A549 (cell line): ENCODE results near the gene ITPRIP. TPM values are rescaled to one million over a fixed set of nuclear protein-coding genes. Genes with fewer than 3 reads are reported as not detected.
A peak's percentile ranks its signal among the peaks of the same experiment; 100 is the strongest.

ENCODE experiments used
- ATAC-seq, 2 experiments: fragments of 200-7000 bp in 1 of 2; fragments of >200 bp in 1 of 2; cut with Nextera tagmentation in 1 of 2; cut with Tn5 transposase in 1 of 2; 3 replicates each; pipeline versions ENCODE4 v1.8.0 to v1.9.1; 2018 to 2020; ENCODE audit warnings: mild to moderate bottlenecking in 1 of 2, moderate library complexity in 1 of 2
- CTCF ChIA-PET: fragments of 300-600 bp; sonication (Branson Sonifier 250); formaldehyde crosslinking; extraction: SDS; loops from one replicate; lab custom pipeline; 2021; ENCODE audit warnings: antibody characterized with exemption, inconsistent platforms; lab: Yijun Ruan, JAX
- POLR2A ChIA-PET: fragments of 350-600 bp; formaldehyde crosslinking; extraction: SDS; loops from one replicate; lab custom pipeline; 2021; ENCODE audit warnings: antibody characterized with exemption, inconsistent platforms; lab: Yijun Ruan, JAX
- DNase-seq, 2 experiments: peaks; one replicate each; pipeline versions ENCODE4 v3.0.0 to v3.0.0-alpha.2; 2011 to 2016; ENCODE audit warnings: low read depth in 1 of 2, low spot score in 1 of 2
- FAIRE-seq: peaks from 2 replicates; lab custom pipeline; 2011; peaks lifted over from hg19 to GRCh38; lab: Jason Lieb, UNC
- H3K27ac ChIP-seq, 2 experiments: fragments of >200 bp; sonication (Bioruptor Twin); formaldehyde crosslinking; 3 replicates each; pipeline ENCODE4 v1.5.1; 2016 to 2017
- H3K4me1 ChIP-seq: fragments of >200 bp; sonication (Bioruptor Twin); formaldehyde crosslinking; 3 replicates; pipeline ENCODE4 v1.6.1; 2016
- H3K4me2 ChIP-seq: fragments of >200 bp; sonication (Bioruptor Twin); formaldehyde crosslinking; 3 replicates; pipeline ENCODE4 v1.6.1; 2016
- H3K4me3 ChIP-seq: fragments of >200 bp; sonication (Bioruptor Twin); formaldehyde crosslinking; 3 replicates; pipeline ENCODE4 v1.5.1; 2016
- H3K9me3 ChIP-seq: fragments of >200 bp; sonication (Bioruptor Twin); formaldehyde crosslinking; 3 replicates; pipeline ENCODE4 v1.6.1; 2016
- BHLHE40 ChIP-seq: IDR thresholded peaks from 2 replicates; pipeline ENCODE4 v1.6.1; 2012; ENCODE audit warnings: low read depth, low read length, inconsistent platforms
- CHD2 ChIP-seq: fragments of 150-350 bp; IDR thresholded peaks from 2 replicates; pipeline ENCODE4 v1.6.1; 2014; ENCODE audit warnings: low read length; ENCODE audit not compliant: partially characterized antibody
- CHD4 ChIP-seq: fragments of 200-600 bp; sonication (generic); IDR thresholded peaks from 2 replicates; pipeline ENCODE4 v1.6.1; 2016; ENCODE audit warnings: antibody characterized with exemption, mild to moderate bottlenecking, borderline replicate concordance
- CTCF ChIP-seq: fragments of >200 bp; sonication (Bioruptor Twin); formaldehyde crosslinking; IDR thresholded peaks from 3 replicates; pipeline ENCODE4 v1.5.1; 2016
- HDAC2 ChIP-seq: fragments of 200-600 bp; sonication (generic); IDR thresholded peaks from 2 replicates; pipeline ENCODE4 v1.6.1; 2016
- HOXA7 ChIP-seq: fragments of 250-450 bp; sonication (Bioruptor Pico); IDR thresholded peaks from 2 replicates; pipeline ENCODE4 v1.5.0; 2020; ENCODE audit warnings: mild to moderate bottlenecking, moderate library complexity
- JUN ChIP-seq, 2 experiments: fragments of >200 bp; sonication (Bioruptor Twin); formaldehyde crosslinking; IDR thresholded peaks; 2 replicates in 1 of 2; 3 replicates in 1 of 2; pipeline ENCODE4 v1.6.1; 2016 to 2017
- KDM5A ChIP-seq: fragments of 200-600 bp; sonication (generic); IDR thresholded peaks from 2 replicates; pipeline ENCODE4 v1.6.1; 2016; ENCODE audit warnings: antibody characterized with exemption, mild to moderate bottlenecking
- MAZ ChIP-seq: fragments of 150-350 bp; IDR thresholded peaks from 2 replicates; pipeline ENCODE4 v1.6.1; 2014; ENCODE audit warnings: antibody characterized with exemption, low read depth, low read length, borderline replicate concordance
- RAD21 ChIP-seq, 2 experiments: fragments of >200 bp in 1 of 2; sonication (Bioruptor Twin) in 1 of 2; formaldehyde crosslinking in 1 of 2; IDR thresholded peaks in 1 of 2; conservative IDR thresholded peaks in 1 of 2; 2 replicates in 1 of 2; 3 replicates in 1 of 2; pipeline ENCODE4 v1.6.1; 2012 to 2018; ENCODE audit warnings: inconsistent platforms in 1 of 2
- RARB ChIP-seq: fragments of 250-450 bp; sonication (Bioruptor Pico); IDR thresholded peaks from 2 replicates; pipeline ENCODE4 v1.8.0; 2021; ENCODE audit warnings: mild to moderate bottlenecking, moderate library complexity
- RFX5 ChIP-seq: fragments of 450-650 bp; IDR thresholded peaks from 2 replicates; pipeline ENCODE4 v1.7.1; 2014; ENCODE audit warnings: antibody characterized with exemption, mild to moderate bottlenecking, moderate library complexity
- SMC3 ChIP-seq: fragments of >200 bp; sonication (Bioruptor Twin); formaldehyde crosslinking; IDR thresholded peaks from 3 replicates; pipeline ENCODE4 v1.6.1; 2018; ENCODE audit warnings: inconsistent platforms
- USF2 ChIP-seq: fragments of 450-650 bp; IDR thresholded peaks from 2 replicates; pipeline ENCODE4 v1.6.1; 2014; ENCODE audit warnings: antibody characterized with exemption
- ZFP36 ChIP-seq: fragments of 450-650 bp; IDR thresholded peaks from 2 replicates; pipeline ENCODE4 v1.6.1; 2014; ENCODE audit warnings: borderline replicate concordance; ENCODE audit not compliant: partially characterized antibody
- ZSCAN20 ChIP-seq: fragments of 250-450 bp; sonication (Bioruptor Pico); IDR thresholded peaks from 2 replicates; pipeline ENCODE4 v1.8.0; 2022; ENCODE audit warnings: mild to moderate bottlenecking, moderate library complexity
- WGBS: methylation state at CpG from one replicate; pipeline ENCODE4 v1.1.6; 2017; ENCODE audit errors: missing lambda C conversion rate; 5-methylcytosine and 5-hydroxymethylcytosine counted together
- polyA plus RNA-seq, 4 experiments: library from polyadenylated mRNA; depleted of rRNA in 3 of 4; stranded (reverse); fragments of >200 nt; fragmentation: RNase III in 1 of 4; extraction: RNeasy Plus Mini Kit Qiagen cat#74134 plus additional on column Dnase treatment in 1 of 4; gene quantifications; 2 replicates in 3 of 4; 3 replicates in 1 of 4; pipeline ENCODE4 v1.2.3, GENCODE V29; 2011 to 2017
- TF ChIP-seq, protein P1 (sequence below): IDR thresholded peaks from 2 replicates; pipeline ENCODE4 v1.6.1; 2012
- TF ChIP-seq, protein P2 (sequence below): IDR thresholded peaks from 2 replicates; pipeline ENCODE4 v1.6.1; 2012; ENCODE audit warnings: low read depth, borderline replicate concordance
- TF ChIP-seq, protein P3 (sequence below): fragments of 250-450 bp; sonication (Bioruptor Pico); IDR thresholded peaks from 2 replicates; pipeline ENCODE4 v1.5.0; 2020; ENCODE audit warnings: low read depth, mild to moderate bottlenecking, moderate library complexity

The ITPRIP gene
- polyA plus RNA-seq, 2 of the 4 experiments (the other 2 are of a cell fraction), result 14.8 to 21.0 TPM

- WGBS, result 39% methylated on average over 42 of the region's 42 CpGs
- peak overlapping the region; percentile 35 for H3K4me3 ChIP-seq
- peak; percentile 97 for ATAC-seq
- peak; percentile 57 to 80 for DNase-seq
- H3K4me2 ChIP-seq, result peak overlapping the region; percentile 67
- H3K9me3 ChIP-seq, result no peaks in the 10 kb centered on the region
- TF ChIP-seq CTCF (peak; percentile 83), JUN (IDR thresholded peaks at IDR 0.05) (no peak), ZFP36 (no peak), RAD21 (conservative IDR thresholded peaks at IDR 0.05 in 1 of 2, IDR thresholded peaks at IDR 0.05 in 1 of 2) (peak; percentile 48 to 71; a peak in 4 of 5 replicates), SMC3 (peak; percentile 88), HOXA7 (CRISPR knock-in tag) (no peak)
- TF ChIP-seq, protein P1, sequence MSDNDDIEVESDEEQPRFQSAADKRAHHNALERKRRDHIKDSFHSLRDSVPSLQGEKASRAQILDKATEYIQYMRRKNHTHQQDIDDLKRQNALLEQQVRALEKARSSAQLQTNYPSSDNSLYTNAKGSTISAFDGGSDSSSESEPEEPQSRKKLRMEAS, result peak; percentile 51; the same call in 1 of the 2 replicates
- TF ChIP-seq, protein P2, sequence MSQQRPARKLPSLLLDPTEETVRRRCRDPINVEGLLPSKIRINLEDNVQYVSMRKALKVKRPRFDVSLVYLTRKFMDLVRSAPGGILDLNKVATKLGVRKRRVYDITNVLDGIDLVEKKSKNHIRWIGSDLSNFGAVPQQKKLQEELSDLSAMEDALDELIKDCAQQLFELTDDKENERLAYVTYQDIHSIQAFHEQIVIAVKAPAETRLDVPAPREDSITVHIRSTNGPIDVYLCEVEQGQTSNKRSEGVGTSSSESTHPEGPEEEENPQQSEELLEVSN, result 0 out of 2 replicates have a peak, but pooled peaks have one; percentile 25
- peak overlapping the region; percentile 29 to 76; a peak in 5 of 6 replicates for H3K27ac ChIP-seq
- H3K4me1 ChIP-seq, result peaks cover 5% of the 10 kb centered on the region; the same call in 1 of the 3 replicates
- CTCF ChIA-PET, result interaction anchor here (0.7 to 11.8 kb wide), 32 partner anchors 9 to 387 kb away, joined by 3 to 260 read pairs (median 4); partner anchors contain the start of genes CFAP58 and ITPRIP
- POLR2A ChIA-PET, result interaction anchor here (0.7 to 1.3 kb wide), 5 partner anchors 9 to 153 kb away, joined by 3 to 6 read pairs (median 3); partner anchors contain the start of genes GSTO1, ITPRIP and SFR1
- no peak for FAIRE-seq
Measured at GRCh38 chr10:104274762-104275721, 63.2 kb downstream of the ITPRIP start.

DNA sequence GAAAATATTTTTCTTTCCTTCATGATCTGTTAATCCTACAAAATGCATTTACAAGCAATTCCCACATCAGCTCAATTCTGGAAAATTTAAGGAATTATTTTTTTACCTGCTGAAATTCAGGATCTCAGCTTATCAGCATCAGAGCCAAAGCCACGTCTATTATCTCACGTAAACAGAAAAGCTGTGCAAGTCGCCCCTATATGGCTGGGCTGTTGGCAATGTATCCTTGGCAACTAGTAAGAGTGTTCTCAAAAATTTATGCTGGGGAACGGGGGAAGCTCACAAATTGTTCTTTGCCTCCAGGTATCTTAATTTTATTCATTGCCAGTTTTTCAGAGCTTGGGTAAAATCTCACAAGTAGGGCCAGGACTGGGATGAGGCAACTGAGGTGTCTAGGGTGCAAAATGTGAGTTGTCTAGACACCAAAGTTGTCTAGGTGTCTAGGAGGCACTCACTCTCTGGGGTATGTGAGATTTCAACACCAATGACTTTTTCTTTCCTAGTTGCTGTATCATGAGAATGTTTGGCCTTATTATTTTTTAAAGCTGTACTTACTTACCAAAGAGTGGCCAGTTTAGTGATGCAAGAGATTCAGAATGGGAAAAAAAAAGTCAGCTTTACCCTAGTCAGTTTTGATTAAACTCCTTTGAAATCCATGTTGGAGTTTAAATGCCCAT, 64.2 kb downstream of the ITPRIP start:
- CTCF ChIA-PET, result interaction anchor here (0.6 to 11.8 kb wide), 32 partner anchors 8 to 386 kb away, joined by 3 to 260 read pairs (median 4); partner anchors contain the start of genes CFAP58 and ITPRIP
- no peak for TF ChIP-seq RARB (CRISPR knock-in tag)
- no peak for TF ChIP-seq MAZ
- no peak for TF ChIP-seq CHD2
- TF ChIP-seq BHLHE40, result no peak
- TF ChIP-seq, all 56 proteins: peak for 0
- peak overlapping the region; percentile 67 for H3K4me2 ChIP-seq
- no peak overlapping the region for H3K4me3 ChIP-seq
- H3K9me3 ChIP-seq, result no peaks in the 10 kb centered on the region
- no peak for FAIRE-seq
- H3K27ac ChIP-seq, result peak overlapping the region; percentile 29 to 76; a peak in 4 of 6 replicates
- no peak for DNase-seq
- WGBS, result 79% methylated on average over 4 of the region's 4 CpGs
- POLR2A ChIA-PET, result interaction anchor here (0.7 to 1.3 kb wide), 5 partner anchors 10 to 152 kb away, joined by 3 to 6 read pairs (median 3); partner anchors contain the start of genes GSTO1, ITPRIP and SFR1
- H3K4me1 ChIP-seq, result peaks cover 8% of the 10 kb centered on the region; the same call in 1 of the 3 replicates
- ATAC-seq, result no peak

DNA sequence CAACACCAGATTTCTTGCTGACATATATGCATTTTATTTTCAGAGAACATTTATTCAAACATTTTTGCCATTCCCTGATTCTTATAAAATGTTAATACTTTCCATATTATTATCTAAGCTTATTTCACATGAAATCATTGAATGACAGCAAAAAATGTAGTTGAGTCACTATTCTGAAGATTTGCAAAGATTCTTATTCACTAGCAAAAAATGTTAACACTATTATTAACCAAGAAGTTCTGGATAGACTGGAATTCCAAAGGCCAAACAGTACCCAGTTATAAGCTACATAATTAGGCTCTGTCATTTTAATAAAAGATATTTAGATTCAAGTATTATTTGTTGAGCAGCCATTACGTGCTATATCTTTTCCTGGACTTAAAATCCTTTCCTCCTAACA, 65.0 kb downstream of the ITPRIP start:
- WGBS, result 47% methylated on average over 1 of the region's 1 CpG
- Histone ChIP-seq H3K4me1 (peaks cover 8% of the 10 kb centered on the region; the same call in 1 of the 3 replicates), H3K27ac (no peak overlapping the region), H3K4me2 (no peak overlapping the region), H3K9me3 (no peaks in the 10 kb centered on the region), H3K4me3 (no peak overlapping the region)
- ATAC-seq (no peak), FAIRE-seq (no peak), DNase-seq (no peak)
- no peak for TF ChIP-seq USF2
- TF ChIP-seq, protein P3, sequence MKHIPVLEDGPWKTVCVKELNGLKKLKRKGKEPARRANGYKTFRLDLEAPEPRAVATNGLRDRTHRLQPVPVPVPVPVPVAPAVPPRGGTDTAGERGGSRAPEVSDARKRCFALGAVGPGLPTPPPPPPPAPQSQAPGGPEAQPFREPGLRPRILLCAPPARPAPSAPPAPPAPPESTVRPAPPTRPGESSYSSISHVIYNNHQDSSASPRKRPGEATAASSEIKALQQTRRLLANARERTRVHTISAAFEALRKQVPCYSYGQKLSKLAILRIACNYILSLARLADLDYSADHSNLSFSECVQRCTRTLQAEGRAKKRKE (CRISPR knock-in tag), result no peak
- TF ChIP-seq ZSCAN20, result no peak
- TF ChIP-seq HDAC2, result no peak
- TF ChIP-seq CHD4, result no peak
- TF ChIP-seq RFX5, result no peak
- TF ChIP-seq KDM5A, result no peak
- ChIA-PET POLR2A (no interaction called here), CTCF (interaction anchor here (0.6 to 11.8 kb wide), 10 partner anchors 16 to 365 kb away, joined by 4 to 260 read pairs (median 16); partner anchors contain the start of genes CFAP58 and ITPRIP)
